Measurements from ENCODE around the gene ISYNA1.
A peak's percentile ranks its signal among the peaks of the same experiment; 100 is the strongest.

ISYNA1 gene

DNA sequence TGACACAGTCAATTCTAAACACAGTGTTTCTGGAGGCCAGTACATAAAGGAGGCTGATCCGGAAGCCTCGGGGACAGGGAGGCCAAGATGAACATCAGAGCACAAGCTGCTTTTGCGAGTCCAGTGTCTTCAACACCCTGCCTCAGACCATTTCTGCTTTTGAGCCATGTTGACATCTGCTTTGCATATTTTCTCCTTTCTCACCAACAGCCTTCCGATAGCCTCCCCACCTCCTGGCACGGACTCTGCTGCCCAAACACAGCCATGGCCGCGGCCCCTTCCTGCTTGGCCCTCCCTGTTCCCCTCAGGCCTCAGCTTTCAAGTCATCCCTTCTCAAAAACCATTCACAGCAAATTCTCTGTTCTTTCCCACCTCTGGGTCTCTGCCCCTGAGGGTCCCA lies 44.1 kb downstream of the ISYNA1 start:
- Histone ChIP-seq H3K27ac (ENCODE audit: insufficient read depth, low read length, poor library complexity, severe bottlenecking) (no peak overlapping the region), H3K4me1 (ENCODE audit: control insufficient read depth, insufficient read depth, low read length, poor library complexity, severe bottlenecking) (peaks cover 8% of the 10 kb centered on the region), H3K4me3 (ENCODE audit: insufficient read depth, low read depth, low read length, poor library complexity, severe bottlenecking) (no peak overlapping the region), H3K36me3 (ENCODE audit: control insufficient read depth, insufficient read depth, low read length) (no peaks in the 10 kb centered on the region), H3K9me3 (ENCODE audit: control insufficient read depth, low read length) (no peaks in the 10 kb centered on the region), H3K27me3 (replicated peaks; ENCODE audit: control insufficient read depth, insufficient read depth, low read length, poor library complexity, severe bottlenecking) (peaks cover 8% of the 10 kb centered on the region)
- no peak for DNase-seq

DNA sequence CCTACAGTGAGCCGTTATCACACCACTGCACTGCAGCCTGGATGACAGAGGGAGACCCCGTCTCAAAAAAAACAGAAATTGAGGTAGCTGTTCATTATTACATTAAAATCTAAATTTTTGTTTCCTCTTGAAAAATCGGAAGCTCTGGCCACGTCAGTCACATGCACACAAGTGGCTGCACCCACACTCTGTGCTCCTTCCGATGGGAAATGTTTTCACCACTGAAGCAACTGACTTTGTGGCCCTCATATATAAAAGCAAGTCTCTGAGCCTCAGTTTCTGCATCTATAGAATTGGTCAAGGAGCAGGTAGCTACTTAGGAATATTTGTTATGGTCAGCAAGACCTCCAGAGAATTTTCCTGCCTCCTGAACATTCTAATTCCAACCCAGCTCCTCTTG lies 45.0 kb downstream of the ISYNA1 start:
- Histone ChIP-seq H3K36me3 (ENCODE audit: control insufficient read depth, insufficient read depth, low read length) (no peaks in the 10 kb centered on the region), H3K27me3 (replicated peaks; ENCODE audit: control insufficient read depth, insufficient read depth, low read length, poor library complexity, severe bottlenecking) (peaks cover 8% of the 10 kb centered on the region), H3K9me3 (ENCODE audit: control insufficient read depth, low read length) (no peaks in the 10 kb centered on the region), H3K27ac (ENCODE audit: insufficient read depth, low read length, poor library complexity, severe bottlenecking) (no peak overlapping the region), H3K4me1 (ENCODE audit: control insufficient read depth, insufficient read depth, low read length, poor library complexity, severe bottlenecking) (peaks cover 16% of the 10 kb centered on the region), H3K4me3 (ENCODE audit: insufficient read depth, low read depth, low read length, poor library complexity, severe bottlenecking) (no peak overlapping the region)
- DNase-seq = no peak

DNA sequence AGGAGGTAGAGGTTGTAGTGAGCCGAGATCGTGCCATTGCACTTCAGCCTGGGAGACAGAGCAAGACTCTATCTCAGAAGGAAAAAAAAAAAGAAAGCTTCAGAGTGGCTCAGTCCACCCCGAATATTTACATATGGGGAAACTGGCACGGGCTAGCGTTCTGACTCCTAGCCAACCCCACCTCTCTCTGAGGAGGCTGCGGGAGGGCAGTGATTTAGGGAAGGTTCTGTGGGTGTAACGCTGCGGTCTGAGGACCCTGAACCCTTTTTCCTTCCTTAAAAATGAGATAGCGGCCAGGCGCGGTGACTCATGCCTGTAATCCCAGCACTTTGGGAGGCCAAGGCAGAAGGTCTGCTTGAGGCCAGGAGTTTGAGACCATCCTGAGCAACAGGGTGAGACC lies 45.5 kb downstream of the ISYNA1 start:
- Histone ChIP-seq H3K9me3 (ENCODE audit: control insufficient read depth, low read length) (no peaks in the 10 kb centered on the region), H3K27me3 (replicated peaks; ENCODE audit: control insufficient read depth, insufficient read depth, low read length, poor library complexity, severe bottlenecking) (peaks cover 6% of the 10 kb centered on the region), H3K4me1 (ENCODE audit: control insufficient read depth, insufficient read depth, low read length, poor library complexity, severe bottlenecking) (peaks cover 14% of the 10 kb centered on the region), H3K27ac (ENCODE audit: insufficient read depth, low read length, poor library complexity, severe bottlenecking) (no peak overlapping the region), H3K4me3 (ENCODE audit: insufficient read depth, low read depth, low read length, poor library complexity, severe bottlenecking) (no peak overlapping the region), H3K36me3 (ENCODE audit: control insufficient read depth, insufficient read depth, low read length) (no peaks in the 10 kb centered on the region)
- DNase-seq = no peak

DNA sequence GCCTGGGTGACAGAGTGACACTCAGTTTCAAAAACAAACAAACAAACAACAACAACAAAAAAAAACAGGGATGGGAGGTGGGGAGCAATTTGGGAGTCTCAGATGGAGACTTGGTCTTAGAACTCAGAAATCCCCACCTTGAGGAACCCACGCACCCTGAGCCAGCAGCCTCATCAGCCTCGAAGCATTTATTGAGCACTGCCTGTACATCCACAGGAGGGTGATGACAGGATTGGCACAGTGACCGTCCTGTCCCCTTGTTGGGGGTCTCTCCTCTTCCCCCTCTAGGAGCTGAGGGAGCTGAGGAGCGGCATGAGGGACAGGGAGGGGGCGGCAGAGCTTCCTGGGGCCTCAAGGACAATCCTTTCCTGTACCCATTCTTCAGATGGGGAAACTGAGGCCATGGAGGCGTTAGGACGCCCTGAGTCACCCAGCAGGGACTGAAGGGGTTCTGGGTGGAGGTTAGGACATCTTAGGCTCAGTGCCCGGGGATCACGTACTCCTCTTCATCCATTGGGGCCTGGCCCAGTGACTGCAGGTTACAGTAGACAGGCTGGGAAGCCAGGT lies 46.3 kb downstream of the ISYNA1 start:
- Histone ChIP-seq H3K27me3 (replicated peaks; ENCODE audit: control insufficient read depth, insufficient read depth, low read length, poor library complexity, severe bottlenecking) (peaks cover 2% of the 10 kb centered on the region), H3K4me1 (ENCODE audit: control insufficient read depth, insufficient read depth, low read length, poor library complexity, severe bottlenecking) (peaks cover 9% of the 10 kb centered on the region), H3K9me3 (ENCODE audit: control insufficient read depth, low read length) (no peaks in the 10 kb centered on the region), H3K4me3 (ENCODE audit: insufficient read depth, low read depth, low read length, poor library complexity, severe bottlenecking) (no peak overlapping the region), H3K27ac (ENCODE audit: insufficient read depth, low read length, poor library complexity, severe bottlenecking) (no peak overlapping the region), H3K36me3 (ENCODE audit: control insufficient read depth, insufficient read depth, low read length) (no peaks in the 10 kb centered on the region)
- no peak for DNase-seq

DNA sequence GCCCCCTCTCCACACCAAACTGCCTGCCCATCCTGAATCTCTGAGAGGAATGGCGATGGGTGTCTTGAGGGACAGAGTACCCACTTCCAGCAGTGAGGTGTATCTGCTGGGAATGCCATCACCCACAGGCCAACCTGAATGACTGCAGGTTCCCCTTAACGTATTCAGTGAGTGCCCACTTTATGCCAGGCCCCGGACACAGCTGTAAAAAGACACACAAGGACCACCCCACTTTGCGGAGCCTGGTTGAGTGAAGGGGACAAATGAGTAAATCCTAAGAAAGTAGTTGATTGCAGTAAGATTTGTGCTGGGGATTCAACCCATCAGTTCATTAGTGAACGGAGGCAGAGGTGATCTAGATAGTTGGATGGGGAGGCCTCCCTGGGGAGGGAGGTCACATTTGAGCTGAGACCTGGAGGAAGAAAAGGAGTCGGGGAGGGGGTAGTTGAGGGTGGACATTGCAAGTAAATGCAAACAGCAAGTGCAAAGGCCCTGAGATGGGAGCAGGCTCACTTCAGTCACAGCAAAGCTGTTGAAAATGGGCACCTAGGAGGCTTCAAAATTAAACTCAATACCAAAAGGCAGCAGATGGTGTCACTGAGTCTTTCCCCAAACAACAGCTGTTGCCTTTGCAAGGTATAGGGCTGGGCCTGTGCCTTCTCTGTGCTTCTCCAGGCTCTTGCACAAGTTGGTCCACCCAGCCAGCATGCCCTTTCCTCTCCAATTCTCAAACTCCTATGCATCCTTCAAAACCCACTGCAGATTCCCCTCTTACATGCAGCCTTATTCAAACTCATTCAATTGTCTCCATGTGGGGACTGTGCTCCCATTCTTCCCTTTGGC lies 47.6 kb downstream of the ISYNA1 start:
- peaks cover 9% of the 10 kb centered on the region for H3K4me1 ChIP-seq (ENCODE audit: control insufficient read depth, insufficient read depth, low read length, poor library complexity, severe bottlenecking)
- H3K9me3 ChIP-seq (ENCODE audit: control insufficient read depth, low read length) = no peaks in the 10 kb centered on the region
- no peak overlapping the region for H3K4me3 ChIP-seq (ENCODE audit: insufficient read depth, low read depth, low read length, poor library complexity, severe bottlenecking)
- H3K27me3 ChIP-seq (replicated peaks; ENCODE audit: control insufficient read depth, insufficient read depth, low read length, poor library complexity, severe bottlenecking) = peaks cover 14% of the 10 kb centered on the region
- H3K27ac ChIP-seq (ENCODE audit: insufficient read depth, low read length, poor library complexity, severe bottlenecking) = no peak overlapping the region
- DNase-seq = no peak
- no peaks in the 10 kb centered on the region for H3K36me3 ChIP-seq (ENCODE audit: control insufficient read depth, insufficient read depth, low read length)

DNA sequence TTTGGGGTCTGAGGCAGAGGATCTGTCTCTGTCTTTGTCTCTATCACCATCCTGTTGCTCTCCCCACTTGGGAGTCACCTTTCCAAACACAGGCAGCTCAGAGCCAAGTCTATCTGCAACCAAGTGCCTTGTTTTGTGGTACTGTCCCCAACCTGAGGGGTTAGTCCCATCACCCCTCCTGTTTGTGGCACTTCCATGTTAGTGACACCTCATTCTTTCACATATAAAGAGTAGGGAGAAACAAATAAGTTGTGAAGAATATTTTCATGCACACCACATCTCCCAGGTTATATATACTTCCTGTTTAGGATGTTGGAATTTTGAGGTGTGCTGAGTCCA lies 48.2 kb downstream of the ISYNA1 start:
- peaks cover 9% of the 10 kb centered on the region for H3K4me1 ChIP-seq (ENCODE audit: control insufficient read depth, insufficient read depth, low read length, poor library complexity, severe bottlenecking)
- no peak for DNase-seq
- no peaks in the 10 kb centered on the region for H3K36me3 ChIP-seq (ENCODE audit: control insufficient read depth, insufficient read depth, low read length)
- no peaks in the 10 kb centered on the region for H3K9me3 ChIP-seq (ENCODE audit: control insufficient read depth, low read length)
- no peak overlapping the region for H3K4me3 ChIP-seq (ENCODE audit: insufficient read depth, low read depth, low read length, poor library complexity, severe bottlenecking)
- H3K27ac ChIP-seq (ENCODE audit: insufficient read depth, low read length, poor library complexity, severe bottlenecking) = no peak overlapping the region
- H3K27me3 ChIP-seq (replicated peaks; ENCODE audit: control insufficient read depth, insufficient read depth, low read length, poor library complexity, severe bottlenecking) = peaks cover 14% of the 10 kb centered on the region

DNA sequence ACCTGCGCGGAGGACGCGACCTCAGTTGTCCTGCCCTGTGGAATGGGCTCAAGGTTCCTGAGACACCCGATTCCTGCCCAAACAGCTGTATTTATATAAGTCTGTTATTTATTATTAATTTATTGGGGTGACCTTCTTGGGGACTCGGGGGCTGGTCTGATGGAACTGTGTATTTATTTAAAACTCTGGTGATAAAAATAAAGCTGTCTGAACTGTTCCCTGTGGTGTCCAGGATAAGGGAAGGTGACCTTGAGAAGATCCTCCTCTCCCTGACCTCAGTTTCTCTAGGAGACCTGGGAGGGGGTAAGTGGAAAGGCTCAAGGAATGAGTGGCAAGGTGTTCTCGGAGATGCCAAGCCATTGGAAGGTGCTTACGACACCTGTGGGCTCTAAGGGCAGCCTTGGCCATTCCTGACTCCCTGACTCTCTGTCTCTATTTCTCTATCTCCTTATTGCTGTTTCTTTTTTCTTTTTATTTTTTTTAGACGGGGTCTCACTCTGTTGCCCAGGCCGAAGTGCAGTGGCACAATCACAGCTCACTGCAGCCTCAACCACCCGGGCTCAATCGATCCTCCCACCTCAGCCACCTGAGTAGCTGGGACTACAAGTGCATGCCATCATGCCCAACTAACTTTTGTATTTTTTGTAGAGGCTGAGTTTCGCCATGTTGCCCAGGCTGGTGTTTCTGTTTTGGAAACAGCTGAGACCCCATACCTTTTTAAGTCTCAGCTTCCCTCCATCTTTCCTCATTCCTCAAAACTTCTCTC lies 48.8 kb downstream of the ISYNA1 start:
- DNase-seq = no peak
- Histone ChIP-seq H3K4me3 (ENCODE audit: insufficient read depth, low read depth, low read length, poor library complexity, severe bottlenecking) (peak overlapping the region; percentile 44), H3K4me1 (ENCODE audit: control insufficient read depth, insufficient read depth, low read length, poor library complexity, severe bottlenecking) (peaks cover 9% of the 10 kb centered on the region), H3K27me3 (replicated peaks; ENCODE audit: control insufficient read depth, insufficient read depth, low read length, poor library complexity, severe bottlenecking) (peaks cover 14% of the 10 kb centered on the region), H3K9me3 (ENCODE audit: control insufficient read depth, low read length) (no peaks in the 10 kb centered on the region), H3K36me3 (ENCODE audit: control insufficient read depth, insufficient read depth, low read length) (no peaks in the 10 kb centered on the region), H3K27ac (ENCODE audit: insufficient read depth, low read length, poor library complexity, severe bottlenecking) (no peak overlapping the region)

DNA sequence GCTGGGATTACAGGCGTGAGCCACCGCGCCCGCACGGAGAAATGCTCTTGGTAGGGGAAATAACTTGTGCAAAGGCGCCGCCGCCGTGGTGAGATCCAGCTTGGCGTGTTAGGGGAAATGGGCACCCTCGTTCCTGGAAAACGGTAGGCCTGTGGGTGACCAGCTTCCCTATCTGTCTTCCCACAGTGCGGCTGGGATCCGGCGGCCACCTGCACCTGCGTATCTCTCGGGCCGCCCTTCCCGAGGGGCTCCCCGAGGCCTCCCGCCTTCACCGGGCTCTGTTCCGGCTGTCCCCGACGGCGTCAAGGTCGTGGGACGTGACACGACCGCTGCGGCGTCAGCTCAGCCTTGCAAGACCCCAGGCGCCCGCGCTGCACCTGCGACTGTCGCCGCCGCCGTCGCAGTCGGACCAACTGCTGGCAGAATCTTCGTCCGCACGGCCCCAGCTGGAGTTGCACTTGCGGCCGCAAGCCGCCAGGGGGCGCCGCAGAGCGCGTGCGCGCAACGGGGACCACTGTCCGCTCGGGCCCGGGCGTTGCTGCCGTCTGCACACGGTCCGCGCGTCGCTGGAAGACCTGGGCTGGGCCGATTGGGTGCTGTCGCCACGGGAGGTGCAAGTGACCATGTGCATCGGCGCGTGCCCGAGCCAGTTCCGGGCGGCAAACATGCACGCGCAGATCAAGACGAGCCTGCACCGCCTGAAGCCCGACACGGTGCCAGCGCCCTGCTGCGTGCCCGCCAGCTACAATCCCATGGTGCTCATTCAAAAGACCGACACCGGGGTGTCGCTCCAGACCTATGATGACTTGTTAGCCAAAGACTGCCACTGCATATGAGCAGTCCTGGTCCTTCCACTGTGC lies 49.6 kb downstream of the ISYNA1 start:
- no peaks in the 10 kb centered on the region for H3K9me3 ChIP-seq (ENCODE audit: control insufficient read depth, low read length)
- peaks cover 9% of the 10 kb centered on the region for H3K4me1 ChIP-seq (ENCODE audit: control insufficient read depth, insufficient read depth, low read length, poor library complexity, severe bottlenecking)
- no peak overlapping the region for H3K27ac ChIP-seq (ENCODE audit: insufficient read depth, low read length, poor library complexity, severe bottlenecking)
- H3K36me3 ChIP-seq (ENCODE audit: control insufficient read depth, insufficient read depth, low read length) = no peaks in the 10 kb centered on the region
- H3K4me3 ChIP-seq (ENCODE audit: insufficient read depth, low read depth, low read length, poor library complexity, severe bottlenecking) = peak overlapping the region; percentile 44
- DNase-seq = peak; percentile 62 to 65 (median 62)
- H3K27me3 ChIP-seq (replicated peaks; ENCODE audit: control insufficient read depth, insufficient read depth, low read length, poor library complexity, severe bottlenecking) = peaks cover 14% of the 10 kb centered on the region

DNA sequence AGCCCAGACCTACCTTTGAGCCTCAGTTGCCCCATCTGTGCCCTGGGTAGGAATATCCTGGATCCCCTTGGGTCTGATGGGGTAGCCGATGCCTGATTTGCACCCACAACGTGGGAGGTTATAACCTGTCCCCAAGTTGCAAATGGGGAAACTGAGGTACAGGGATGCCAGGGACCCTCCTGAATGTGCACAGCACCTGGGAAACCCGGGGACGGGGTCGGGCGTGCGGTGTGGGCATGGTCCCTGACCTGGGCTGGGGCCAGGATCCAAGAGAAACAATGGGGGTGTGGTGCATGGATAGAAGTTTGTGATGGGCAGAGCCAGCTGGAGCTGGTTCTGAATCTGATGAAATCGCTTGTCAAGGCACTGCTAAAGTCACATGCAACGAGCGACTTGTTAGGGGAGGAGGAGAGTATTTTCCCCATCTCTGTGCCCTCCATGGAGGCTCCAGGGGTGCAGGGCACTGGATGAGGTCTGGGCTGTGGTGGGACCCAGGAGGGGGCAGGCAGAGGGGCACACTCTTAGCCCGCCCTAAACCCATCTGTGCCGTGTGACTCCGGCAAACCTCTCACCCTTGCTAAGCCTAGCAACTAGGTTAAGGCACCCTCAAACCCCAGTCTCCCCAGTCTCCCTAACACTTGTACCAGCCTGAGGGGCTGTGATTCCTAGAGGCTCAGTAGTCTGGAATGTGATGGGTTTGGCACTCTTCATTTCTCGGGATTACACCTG lies 51.2 kb downstream of the ISYNA1 start:
- Histone ChIP-seq H3K4me3 (ENCODE audit: insufficient read depth, low read depth, low read length, poor library complexity, severe bottlenecking) (no peak overlapping the region), H3K27ac (ENCODE audit: insufficient read depth, low read length, poor library complexity, severe bottlenecking) (no peak overlapping the region)

More for the DNA sequence above, 51.2 kb downstream of the ISYNA1 start:
- H3K36me3 ChIP-seq (ENCODE audit: control insufficient read depth, insufficient read depth, low read length) = no peaks in the 10 kb centered on the region
- H3K9me3 ChIP-seq (ENCODE audit: control insufficient read depth, low read length) = no peaks in the 10 kb centered on the region
- peaks cover 9% of the 10 kb centered on the region for H3K4me1 ChIP-seq (ENCODE audit: control insufficient read depth, insufficient read depth, low read length, poor library complexity, severe bottlenecking)
- H3K27me3 ChIP-seq (replicated peaks; ENCODE audit: control insufficient read depth, insufficient read depth, low read length, poor library complexity, severe bottlenecking) = peaks cover 14% of the 10 kb centered on the region
- no peak for DNase-seq

All from effector memory CD4-positive, alpha-beta T cell (primary cell).